Activated CD4-positive, alpha-beta T cell treated with anti-CD3 and anti-CD28 coated beads, Interleukin-2, amount 50 U/mL, for 4 hours (primary cell): ENCODE results near the gene KLHDC10.
"Not testable (repeated sequence)": the region's sequence is repeated elsewhere in the genome, so short reads cannot be mapped to it uniquely, and the experiment has no call there.

Experiments
- DNase-seq, 2 experiments: peaks; one replicate each; pipeline ENCODE4 v3.0.0-alpha.2; 2020

Gene KLHDC10

DNA sequence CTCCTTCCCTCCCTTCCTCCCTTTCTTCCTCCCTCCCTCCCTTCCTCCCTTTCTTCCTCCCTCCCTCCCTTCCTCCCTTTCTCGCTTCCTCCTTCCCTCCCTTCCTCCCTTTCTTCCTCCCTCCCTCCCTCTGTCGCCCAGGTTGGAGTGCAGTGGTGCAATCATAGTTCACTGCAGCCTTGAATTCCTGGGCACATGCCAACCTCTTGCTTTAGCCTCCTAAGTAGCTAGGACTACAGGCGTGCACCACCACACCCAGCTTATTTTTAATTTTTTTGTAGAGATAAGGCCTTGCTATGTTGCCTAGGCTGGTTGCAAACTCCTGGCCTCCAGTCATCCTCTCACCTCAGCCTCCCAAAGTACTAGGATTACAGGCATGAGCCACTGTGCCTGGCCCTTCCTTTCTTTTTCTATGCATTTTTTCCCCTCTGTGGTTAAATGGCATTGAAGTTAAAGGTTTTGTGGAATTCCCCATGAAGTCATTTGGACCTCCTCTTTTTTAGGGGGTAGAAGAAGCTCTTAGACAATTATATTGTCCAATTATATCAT lies 9.6 kb downstream of the KLHDC10 start:
- no peak for DNase-seq

DNA sequence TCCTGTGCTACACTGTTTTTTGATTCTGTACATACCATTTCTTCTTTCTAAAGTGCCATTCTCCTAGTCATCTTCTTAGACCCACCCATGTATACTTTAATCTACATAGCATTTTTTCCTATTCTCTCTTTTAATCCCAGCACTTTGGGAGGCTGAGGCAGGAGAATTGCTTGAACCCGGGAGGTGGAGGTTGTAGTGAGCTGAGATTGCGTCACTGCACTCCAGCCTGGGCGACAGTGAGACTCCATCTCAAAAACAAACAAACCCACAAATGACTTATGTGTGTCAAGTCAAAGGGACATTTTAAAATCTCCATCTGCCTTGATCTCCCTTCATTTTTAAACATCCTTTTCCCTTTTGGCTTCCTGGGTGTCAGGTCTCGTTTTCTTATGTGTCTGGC lies 13.2 kb downstream of the KLHDC10 start:
- DNase-seq: not testable (repeated sequence)

DNA sequence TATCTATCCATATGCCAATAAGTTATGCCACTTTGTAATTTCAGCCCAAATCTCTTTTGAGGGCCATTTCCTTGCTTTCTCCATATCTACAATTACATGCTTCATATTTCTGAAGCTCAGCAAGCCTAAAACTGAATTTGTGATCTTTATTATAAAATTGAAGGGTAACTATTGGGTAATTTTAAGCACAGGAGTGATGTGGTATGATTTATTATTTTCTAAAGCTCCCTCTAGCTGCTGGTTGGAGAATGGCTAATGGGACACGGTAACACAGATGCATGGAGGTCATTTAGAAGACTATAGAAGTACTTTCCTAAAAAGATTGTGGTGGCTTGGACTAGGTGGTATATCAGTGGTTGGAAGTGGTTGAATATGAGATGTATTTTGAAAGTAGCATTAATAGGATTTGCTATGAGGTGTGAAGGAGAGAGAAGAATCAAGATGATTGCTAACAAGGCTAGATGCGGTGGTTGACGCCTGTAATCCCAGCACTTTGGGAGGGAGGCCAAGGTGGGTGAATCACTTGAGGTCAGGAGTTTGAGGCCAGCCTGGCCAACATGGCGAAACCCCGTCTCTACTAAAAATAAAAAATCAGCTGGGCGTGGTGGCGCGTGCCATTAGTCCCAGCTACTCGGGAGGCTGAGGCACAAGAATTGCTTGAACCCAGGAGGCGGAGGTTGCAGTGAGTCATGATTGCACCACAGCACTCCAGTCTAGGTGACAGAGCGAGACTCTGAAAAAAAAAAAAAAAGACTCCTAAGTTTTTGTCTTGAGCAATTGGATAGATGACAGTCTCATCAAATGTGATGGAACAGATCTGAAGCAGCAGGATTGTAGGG lies 13.9 kb downstream of the KLHDC10 start:
- DNase-seq: no peak

DNA sequence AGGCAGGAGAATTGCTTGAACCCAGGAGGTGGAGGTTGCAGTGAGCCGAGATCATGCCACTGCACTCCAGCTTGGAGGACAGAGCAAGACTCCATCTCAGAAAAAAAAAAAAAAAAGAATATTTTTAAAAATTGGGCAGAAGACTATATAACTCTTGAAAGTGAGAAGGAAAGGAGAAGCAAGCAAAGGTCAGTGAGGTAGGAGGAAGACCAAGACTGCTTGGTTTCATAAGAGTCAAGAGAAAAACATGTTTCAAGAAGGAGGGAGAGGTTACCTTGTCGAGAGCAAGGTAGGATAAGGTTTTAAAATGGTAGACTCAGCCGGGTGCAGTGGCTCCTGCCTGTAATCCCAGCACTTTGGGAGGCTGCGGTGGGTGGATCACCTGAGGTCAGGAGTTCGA lies 14.9 kb downstream of the KLHDC10 start:
- DNase-seq: not testable (repeated sequence)

DNA sequence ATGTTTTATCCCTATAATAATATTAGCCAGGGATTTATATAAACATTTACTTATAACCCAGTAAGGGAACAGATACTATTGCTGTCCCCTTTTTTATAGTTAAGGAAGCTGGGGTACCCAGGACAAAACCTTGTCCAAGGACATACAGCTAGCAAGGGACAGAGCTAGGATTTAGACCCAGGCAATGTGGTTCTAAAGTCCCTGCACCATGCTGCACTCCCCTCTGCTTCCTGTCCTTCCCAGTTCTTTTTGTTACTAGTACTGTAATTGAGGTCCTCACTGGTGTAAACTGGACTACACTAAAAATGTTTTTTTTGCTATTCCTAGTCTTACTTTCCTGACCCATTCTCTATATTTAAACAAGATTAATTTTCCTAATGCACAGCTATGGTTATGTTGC lies 16.6 kb downstream of the KLHDC10 start:
- no peak for DNase-seq

DNA sequence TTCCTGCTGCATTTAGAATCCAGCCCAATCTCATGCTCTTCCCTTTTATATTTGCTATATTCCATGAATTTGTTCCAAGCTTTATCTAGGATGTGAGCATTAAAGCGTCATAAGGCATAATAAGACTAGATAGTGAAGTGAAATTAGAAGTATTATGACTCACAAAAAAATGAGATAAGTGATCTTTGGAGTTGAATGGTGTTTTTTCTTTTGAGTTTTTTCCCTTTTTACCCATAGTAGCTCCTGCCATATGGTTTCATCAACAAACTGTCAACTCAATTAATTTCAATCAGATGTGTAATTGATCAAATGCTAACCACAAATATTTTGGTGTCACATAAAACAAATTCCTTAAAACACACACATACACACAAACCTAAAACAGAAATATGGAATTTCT lies 17.0 kb downstream of the KLHDC10 start:
- DNase-seq: no peak

- no peak for DNase-seq
These were observed 20.6 kb downstream of the KLHDC10 start for GRCh38 chr7:130090745-130091532.

DNA sequence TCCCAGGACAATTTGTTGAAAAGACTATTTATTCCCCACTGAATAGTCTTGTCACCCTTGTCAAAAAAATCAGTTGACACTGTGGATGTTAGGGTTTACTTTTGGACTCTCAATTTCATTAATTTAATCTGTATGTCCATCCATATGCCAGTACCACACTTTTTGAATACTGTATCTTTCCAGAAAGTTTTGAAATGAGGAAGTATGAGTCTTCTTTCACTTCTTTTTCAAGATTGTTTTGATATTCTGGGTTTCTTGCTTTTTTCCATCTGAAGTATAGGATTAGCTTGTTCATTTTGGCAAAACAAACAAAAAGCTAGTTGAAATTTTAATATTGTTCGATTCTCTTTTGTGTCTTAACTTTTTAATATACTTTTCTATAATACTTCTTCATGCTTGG lies 21.7 kb downstream of the KLHDC10 start:
- no peak for DNase-seq

- DNase-seq: no peak
These were observed 22.3 kb downstream of the KLHDC10 start for GRCh38 chr7:130092598-130092997.

DNA sequence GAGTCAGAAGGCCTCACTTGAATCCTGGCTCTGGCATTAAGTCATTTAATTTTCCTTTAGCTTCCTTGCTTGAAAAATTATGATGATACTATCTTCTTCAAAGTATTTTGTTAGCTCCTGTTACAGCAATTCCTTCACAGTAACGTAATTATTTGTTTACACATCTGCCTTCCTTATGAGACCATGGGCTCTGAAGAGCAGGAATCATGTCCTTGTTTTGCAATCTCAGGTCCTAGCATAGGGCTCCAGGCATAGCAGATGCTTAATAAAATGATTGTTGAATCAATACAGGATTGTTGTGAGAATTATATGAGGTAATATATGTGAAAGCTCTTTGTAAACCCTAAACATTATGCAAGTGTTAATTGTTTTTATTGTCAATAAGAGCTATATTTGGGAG lies 25.5 kb downstream of the KLHDC10 start:
- no peak for DNase-seq

GRCh38 chr7:130096243-130096827 lies 26.0 kb downstream of the KLHDC10 start:
- no peak for DNase-seq

DNA sequence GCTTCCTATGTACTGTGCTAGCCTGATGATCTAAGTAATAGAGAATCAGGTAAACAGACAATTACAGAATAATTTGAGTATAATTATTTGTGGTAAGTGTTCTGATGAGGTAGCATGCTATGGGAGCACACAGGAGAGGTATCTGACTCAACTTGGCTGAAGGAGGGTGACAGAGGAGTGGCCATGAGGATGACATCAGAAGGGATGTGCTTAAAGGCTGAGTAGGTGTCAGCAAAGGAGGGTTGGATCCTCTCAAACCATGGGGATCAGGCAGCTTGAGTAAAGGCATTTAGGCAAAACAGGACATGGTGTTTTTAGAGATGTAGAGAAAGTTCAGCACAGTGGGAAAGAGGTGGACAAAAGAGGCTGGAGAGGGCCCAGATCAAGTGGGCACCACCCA lies 29.0 kb downstream of the KLHDC10 start:
- DNase-seq: no peak

GRCh38 chr7:130102588-130102987 lies 32.3 kb downstream of the KLHDC10 start:
- no peak for DNase-seq

- no peak for DNase-seq
These were observed 37.8 kb downstream of the KLHDC10 start for GRCh38 chr7:130107949-130108674.

DNA sequence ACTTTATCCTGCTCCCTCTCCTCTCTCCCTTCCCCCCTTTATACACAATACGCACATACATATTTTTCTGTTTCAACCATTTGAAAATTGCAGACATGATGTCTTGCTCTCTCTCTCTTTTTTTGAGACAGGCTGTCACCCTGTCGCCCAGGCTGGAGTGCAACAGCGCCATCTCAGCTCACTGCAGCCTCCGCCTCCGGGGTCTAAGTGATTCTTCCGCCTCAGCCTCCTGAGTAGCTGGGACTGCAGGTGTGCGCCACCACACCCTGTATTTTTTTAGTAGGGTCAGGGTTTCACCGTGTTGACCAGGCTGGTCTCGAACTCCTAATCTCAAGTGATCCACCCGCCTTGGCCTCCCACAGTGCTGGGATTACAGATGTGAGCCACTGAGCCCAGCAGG lies 38.5 kb downstream of the KLHDC10 start:
- DNase-seq: no peak

- no peak for DNase-seq
These were observed 41.8 kb downstream of the KLHDC10 start for GRCh38 chr7:130112093-130112492.

- DNase-seq: no peak
These were observed 42.5 kb downstream of the KLHDC10 start for GRCh38 chr7:130112662-130113425.

- not testable (repeated sequence) for DNase-seq
These were observed 43.1 kb downstream of the KLHDC10 start for GRCh38 chr7:130113426-130113805.

GRCh38 chr7:130113887-130114286 lies 43.6 kb downstream of the KLHDC10 start:
- no peak for DNase-seq

GRCh38 chr7:130114374-130114773 lies 44.0 kb downstream of the KLHDC10 start:
- DNase-seq: no peak

DNA sequence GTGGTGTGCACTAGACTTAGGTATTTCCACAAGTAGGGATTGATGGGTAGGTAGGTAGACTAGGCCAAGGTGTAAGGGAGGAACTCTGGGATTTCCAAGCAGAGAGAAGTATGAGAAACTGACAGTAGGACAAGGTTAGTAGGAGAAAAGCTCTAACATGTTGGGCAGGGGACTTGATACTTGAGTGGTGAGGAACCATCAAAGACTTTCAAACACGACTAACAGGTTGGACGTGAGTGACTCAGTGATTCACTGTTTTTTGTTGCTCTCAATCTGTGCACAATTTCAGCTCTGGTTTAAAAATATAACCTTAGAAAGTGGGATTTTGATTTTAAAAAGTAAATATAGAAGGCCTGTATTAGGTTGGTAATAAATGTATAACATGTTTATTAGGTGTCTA lies 44.4 kb downstream of the KLHDC10 start:
- DNase-seq: no peak

GRCh38 chr7:130118294-130118693 lies 48.0 kb downstream of the KLHDC10 start:
- no peak for DNase-seq
